Mammary epithelial cell (primary cell): ENCODE data around the gene RTN4RL1.

Source experiments
- EZH2 ChIP-seq: IDR thresholded peaks from 2 replicates; pipeline ENCODE4 v1.6.1; 2012; ENCODE audit warnings: low read length, inconsistent platforms, borderline replicate concordance
- TF ChIP-seq, protein P1 (sequence below), 2 donors: IDR thresholded peaks in 1 of 2; conservative IDR thresholded peaks in 1 of 2; 2 replicates each; pipeline ENCODE4 v1.5.1; 2011 to 2012; ENCODE audit warnings: inconsistent platforms in 2 of 2, low read length in 2 of 2, mild to moderate bottlenecking in 2 of 2, control low read depth in 1 of 2, low read depth in 1 of 2; ENCODE audit not compliant: insufficient read depth in 1 of 2; ENCODE audit errors: extremely low read depth in 1 of 2

- TF ChIP-seq, protein P1, sequence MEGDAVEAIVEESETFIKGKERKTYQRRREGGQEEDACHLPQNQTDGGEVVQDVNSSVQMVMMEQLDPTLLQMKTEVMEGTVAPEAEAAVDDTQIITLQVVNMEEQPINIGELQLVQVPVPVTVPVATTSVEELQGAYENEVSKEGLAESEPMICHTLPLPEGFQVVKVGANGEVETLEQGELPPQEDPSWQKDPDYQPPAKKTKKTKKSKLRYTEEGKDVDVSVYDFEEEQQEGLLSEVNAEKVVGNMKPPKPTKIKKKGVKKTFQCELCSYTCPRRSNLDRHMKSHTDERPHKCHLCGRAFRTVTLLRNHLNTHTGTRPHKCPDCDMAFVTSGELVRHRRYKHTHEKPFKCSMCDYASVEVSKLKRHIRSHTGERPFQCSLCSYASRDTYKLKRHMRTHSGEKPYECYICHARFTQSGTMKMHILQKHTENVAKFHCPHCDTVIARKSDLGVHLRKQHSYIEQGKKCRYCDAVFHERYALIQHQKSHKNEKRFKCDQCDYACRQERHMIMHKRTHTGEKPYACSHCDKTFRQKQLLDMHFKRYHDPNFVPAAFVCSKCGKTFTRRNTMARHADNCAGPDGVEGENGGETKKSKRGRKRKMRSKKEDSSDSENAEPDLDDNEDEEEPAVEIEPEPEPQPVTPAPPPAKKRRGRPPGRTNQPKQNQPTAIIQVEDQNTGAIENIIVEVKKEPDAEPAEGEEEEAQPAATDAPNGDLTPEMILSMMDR (conservative IDR thresholded peaks at IDR 0.05 in 1 of 2, IDR thresholded peaks at IDR 0.05 in 1 of 2; ENCODE audit: extremely low read depth in 1 of 2, insufficient read depth in 1 of 2, low read depth in 1 of 2, low read length in 2 of 2) = no peak
- no peak for TF ChIP-seq EZH2
These were observed 136.4 kb downstream of the RTN4RL1 start for GRCh38 chr17:1888741-1889140.
